IPS-11a (cell line): ENCODE results near the gene ENGASE.

Source experiments
- H3K4me3 ChIP-seq: one replicate; pipeline ENCODE4 v1.5.1; 2013; ENCODE audit warnings: low read depth, low read length, control low read depth

The ENGASE gene

GRCh38 chr17:79133214-79133613 lies 58.6 kb downstream of the ENGASE start:
- no peak overlapping the region for H3K4me3 ChIP-seq

- H3K4me3 ChIP-seq = no peak overlapping the region
Observed at GRCh38 chr17:79133985-79134384, 59.4 kb downstream of the ENGASE start.

GRCh38 chr17:79135011-79135410 lies 60.4 kb downstream of the ENGASE start:
- no peak overlapping the region for H3K4me3 ChIP-seq

GRCh38 chr17:79135628-79136405 lies 61.2 kb downstream of the ENGASE start:
- no peak overlapping the region for H3K4me3 ChIP-seq
